Islet of Langerhans (tissue), 1 donor: ENCODE data around the gene WRAP73.

ENCODE experiments used
- FAIRE-seq: peaks from one replicate; lab custom pipeline; 2011; peaks lifted over from hg19 to GRCh38; lab: Jason Lieb, UNC

Gene WRAP73

GRCh38 chr1:3649342-3650247 is at the start of gene WRAP73:
TSS of gene WRAP73 (minus strand) at chr1:3650103. CDS start at chr1:3649999, 104 bp downstream.
- FAIRE-seq: peak; percentile 98

GRCh38 chr1:3699596-3699995 is 49.7 kb upstream of the WRAP73 start:
- FAIRE-seq: no peak

GRCh38 chr1:3698660-3699408 is 48.9 kb upstream of the WRAP73 start:
- FAIRE-seq: no peak

- FAIRE-seq: no peak
These were observed 47.9 kb upstream of the WRAP73 start for GRCh38 chr1:3697810-3698209.

- FAIRE-seq: no peak
These were observed 47.2 kb upstream of the WRAP73 start for GRCh38 chr1:3697104-3697503.

GRCh38 chr1:3696689-3697088 is 46.8 kb upstream of the WRAP73 start:
- no peak for FAIRE-seq

- no peak for FAIRE-seq
These were observed 45.7 kb upstream of the WRAP73 start for GRCh38 chr1:3695326-3696217.

- FAIRE-seq: no peak
These were observed 43.4 kb upstream of the WRAP73 start for GRCh38 chr1:3693321-3693720.

- FAIRE-seq: no peak
These were observed 42.7 kb upstream of the WRAP73 start for GRCh38 chr1:3692598-3692997.

GRCh38 chr1:3691421-3692204 is 41.7 kb upstream of the WRAP73 start:
- FAIRE-seq: no peak

- no peak for FAIRE-seq
These were observed 40.6 kb upstream of the WRAP73 start for GRCh38 chr1:3690282-3691065.

- FAIRE-seq: no peak
These were observed 39.3 kb upstream of the WRAP73 start for GRCh38 chr1:3689138-3689750.

GRCh38 chr1:3688356-3689137 is 38.6 kb upstream of the WRAP73 start:
- no peak for FAIRE-seq

GRCh38 chr1:3687504-3687903 is 37.6 kb upstream of the WRAP73 start:
- FAIRE-seq: no peak

GRCh38 chr1:3685906-3686305 is 36.0 kb upstream of the WRAP73 start:
- no peak for FAIRE-seq

- FAIRE-seq: no peak
These were observed 35.3 kb upstream of the WRAP73 start for GRCh38 chr1:3685222-3685621.

GRCh38 chr1:3683992-3684391 is 34.1 kb upstream of the WRAP73 start:
- no peak for FAIRE-seq

- FAIRE-seq: no peak
These were observed 33.3 kb upstream of the WRAP73 start for GRCh38 chr1:3683197-3683596.
